Natural killer cell (primary cell): ENCODE data around the gene SEPTIN3. TPM values are rescaled to one million over a fixed set of nuclear protein-coding genes. Genes with fewer than 3 reads are reported as not detected.

Experiments
- ATAC-seq, 3 donors: fragments of 150-1000 bp in 2 of 3; fragments of 200-7000 bp in 1 of 3; cut with Tn5 transposase; 1 replicate in 1 of 3; 2 replicates in 2 of 3; pipeline ENCODE4 v1.10.0; 2021; ENCODE audit warnings: mild to moderate bottlenecking in 2 of 3, moderate library complexity in 2 of 3
- DNase-seq, 2 donors: peaks; one replicate each; pipeline versions ENCODE4 v3.0.0 to v3.0.0-alpha.2; 2013 to 2021; ENCODE audit warnings: mixed read lengths in 1 of 2
- H3K27ac ChIP-seq: one replicate; pipeline ENCODE4 v1.5.1; 2013; ENCODE audit warnings: mild to moderate bottlenecking, low read length
- H3K27me3 ChIP-seq: one replicate; pipeline ENCODE4 v1.6.1; 2013; ENCODE audit warnings: low read length; ENCODE audit not compliant: control insufficient read depth, insufficient read depth
- H3K36me3 ChIP-seq: one replicate; pipeline ENCODE4 v1.6.1; 2013; ENCODE audit warnings: low read length; ENCODE audit not compliant: control insufficient read depth, insufficient read depth
- H3K4me1 ChIP-seq: one replicate; pipeline ENCODE4 v1.6.1; 2013; ENCODE audit warnings: low read length; ENCODE audit not compliant: control insufficient read depth, insufficient read depth
- H3K4me3 ChIP-seq: one replicate; pipeline ENCODE4 v1.5.1; 2013; ENCODE audit warnings: low read length
- H3K9me3 ChIP-seq: one replicate; pipeline ENCODE4 v1.6.1; 2013; ENCODE audit warnings: low read length; ENCODE audit not compliant: control insufficient read depth, insufficient read depth
- H3K27ac Mint-ChIP-seq, 2 donors: one replicate each; pipeline ENCODE4 v1.8.0; 2022; ENCODE audit warnings: mild to moderate bottlenecking in 2 of 2, mixed read lengths in 2 of 2, moderate library complexity in 1 of 2
- H3K27me3 Mint-ChIP-seq, 2 donors: one replicate each; pipeline ENCODE4 v1.8.0; 2022; ENCODE audit warnings: low read depth in 2 of 2, mixed read lengths in 2 of 2
- H3K36me3 Mint-ChIP-seq: one replicate; pipeline ENCODE4 v1.8.0; 2022; ENCODE audit warnings: mixed read lengths
- H3K4me1 Mint-ChIP-seq, 2 donors: one replicate each; pipeline ENCODE4 v1.8.0; 2022; ENCODE audit warnings: mixed read lengths in 2 of 2
- H3K4me3 Mint-ChIP-seq: one replicate; pipeline ENCODE4 v1.8.0; 2022; ENCODE audit warnings: mild to moderate bottlenecking, moderate library complexity, mixed read lengths
- H3K9me3 Mint-ChIP-seq, 2 donors: one replicate each; pipeline ENCODE4 v1.8.0; 2022; ENCODE audit warnings: mixed read lengths in 2 of 2
- CTCF ChIP-seq: fragments of 200-600 bp; IDR thresholded peaks from one replicate; pipeline ENCODE4 v1.8.0; 2022; ENCODE audit warnings: antibody characterized with exemption
- WGBS: methylation state at CpG from one replicate; pipeline ENCODE4 v1.1.7; 2013; ENCODE audit warnings: missing lambda C conversion rate; ENCODE audit not compliant: insufficient coverage; 5-methylcytosine and 5-hydroxymethylcytosine counted together
- intact Hi-C: fragments of 100-400 bp; cut with micrococcal nuclease; formaldehyde crosslinking; loops from one replicate; pipeline ENCODE4 v1.14.2; 2022
- total RNA-seq, 4 donors: library from RNA; stranded (reverse); fragments of 120-200 nt in 1 of 4; gene quantifications; one replicate each; pipeline versions ENCODE4 v1.2.3 to v1.2.4, GENCODE V29; 2013 to 2022

The SEPTIN3 gene
- total RNA-seq, 3 donors from 2014 or later (not counting 1 experiment from before 2014, with no cell fraction given) = 0.38 TPM; not detected in 2

- Histone ChIP-seq H3K36me3 (no peaks in the 10 kb centered on the region), H3K4me1 (peaks cover 65% of the 10 kb centered on the region), H3K4me3 (no peak overlapping the region), H3K27ac (peak overlapping the region; percentile 46), H3K27me3 (peaks cover 2% of the 10 kb centered on the region), H3K9me3 (no peaks in the 10 kb centered on the region)
- intact Hi-C loops = no loop called here
- ATAC-seq (no peak), DNase-seq (no peak)
- Mint-ChIP-seq H3K9me3 (no peaks in the 10 kb centered on the region), H3K36me3 (no peaks in the 10 kb centered on the region), H3K4me3 (no peak overlapping the region), H3K27ac (no peak overlapping the region), H3K27me3 (peaks cover 0 to 13% of the 10 kb centered on the region in 2 donors), H3K4me1 (no peaks in the 10 kb centered on the region)
- 85% methylated on average over 10 of the region's 10 CpGs for WGBS
- no peak for TF ChIP-seq CTCF
These were observed 37.5 kb upstream of the SEPTIN3 start for GRCh38 chr22:41931701-41932269.

GRCh38 chr22:41932353-41932752 lies 36.9 kb upstream of the SEPTIN3 start:
- Mint-ChIP-seq H3K4me3 (no peak overlapping the region), H3K9me3 (no peaks in the 10 kb centered on the region), H3K36me3 (no peaks in the 10 kb centered on the region), H3K27ac (no peak overlapping the region), H3K4me1 (no peaks in the 10 kb centered on the region), H3K27me3 (peaks cover 0 to 9% of the 10 kb centered on the region in 2 donors)
- Histone ChIP-seq H3K4me3 (no peak overlapping the region), H3K27me3 (no peaks in the 10 kb centered on the region), H3K27ac (peak overlapping the region; percentile 46), H3K4me1 (peaks cover 65% of the 10 kb centered on the region), H3K36me3 (no peaks in the 10 kb centered on the region), H3K9me3 (no peaks in the 10 kb centered on the region)
- ATAC-seq (no peak), DNase-seq (no peak)
- intact Hi-C loops = no loop called here
- WGBS = 97% methylated on average over 12 of the region's 12 CpGs
- TF ChIP-seq CTCF = no peak

GRCh38 chr22:41933411-41934177 lies 35.6 kb upstream of the SEPTIN3 start:
- Histone ChIP-seq H3K36me3 (no peaks in the 10 kb centered on the region), H3K27ac (peak overlapping the region; percentile 89), H3K9me3 (no peaks in the 10 kb centered on the region), H3K27me3 (no peaks in the 10 kb centered on the region), H3K4me3 (no peak overlapping the region), H3K4me1 (peaks cover 65% of the 10 kb centered on the region)
- no peaks in the 10 kb centered on the region for H3K9me3 Mint-ChIP-seq
- no peaks in the 10 kb centered on the region for H3K36me3 Mint-ChIP-seq
- WGBS = 64% methylated on average over 16 of the region's 16 CpGs
- no peaks in the 10 kb centered on the region for H3K27me3 Mint-ChIP-seq
- DNase-seq (no peak), ATAC-seq (no peak)
- intact Hi-C loops = no loop called here
- no peak for TF ChIP-seq CTCF
- H3K4me1 Mint-ChIP-seq = no peaks in the 10 kb centered on the region
- no peak overlapping the region for H3K4me3 Mint-ChIP-seq
- H3K27ac Mint-ChIP-seq = no peak overlapping the region
